GM10847 (cell line): Measurements from ENCODE around the gene NACAD.

ENCODE experiments used
- POLR2A ChIP-seq: IDR thresholded peaks from 2 replicates; pipeline ENCODE4 v1.6.1; 2011; ENCODE audit not compliant: insufficient read length; ENCODE audit errors: extremely low read depth

NACAD gene

GRCh38 chr7:45085619-45086200 is 3.1 kb downstream of the NACAD start:
- TF ChIP-seq POLR2A: no peak

- TF ChIP-seq POLR2A: no peak
Observed at GRCh38 chr7:45084901-45085618, 3.7 kb downstream of the NACAD start.

- TF ChIP-seq POLR2A: no peak
Observed at GRCh38 chr7:45084336-45084735, 4.4 kb downstream of the NACAD start.

GRCh38 chr7:45082831-45083331 is 5.9 kb downstream of the NACAD start:
- no peak for TF ChIP-seq POLR2A

GRCh38 chr7:45082031-45082830 is 6.5 kb downstream of the NACAD start:
- no peak for TF ChIP-seq POLR2A

GRCh38 chr7:45081670-45081974 is 7.1 kb downstream of the NACAD start:
- TF ChIP-seq POLR2A: no peak

GRCh38 chr7:45080958-45081669 is 7.7 kb downstream of the NACAD start:
- TF ChIP-seq POLR2A: no peak

GRCh38 chr7:45080265-45080957 is 8.4 kb downstream of the NACAD start:
- no peak for TF ChIP-seq POLR2A

GRCh38 chr7:45078125-45078681 is 10.6 kb downstream of the NACAD start:
- no peak for TF ChIP-seq POLR2A

- no peak for TF ChIP-seq POLR2A
Observed at GRCh38 chr7:45077579-45077978, 11.2 kb downstream of the NACAD start.

GRCh38 chr7:45076946-45077345 is 11.8 kb downstream of the NACAD start:
- no peak for TF ChIP-seq POLR2A

- TF ChIP-seq POLR2A: no peak
Observed at GRCh38 chr7:45075871-45076796, 12.6 kb downstream of the NACAD start.

GRCh38 chr7:45075355-45075644 is 13.5 kb downstream of the NACAD start:
- TF ChIP-seq POLR2A: no peak
